ENCODE measurements around the gene PPM1K. TPM values are rescaled to one million over a fixed set of nuclear protein-coding genes. Genes with fewer than 3 reads are reported as not detected.

The PPM1K gene
- total and polyA plus RNA-seq, 2 experiments from 2014 or later, result 9.1 to 12.0 TPM

DNA sequence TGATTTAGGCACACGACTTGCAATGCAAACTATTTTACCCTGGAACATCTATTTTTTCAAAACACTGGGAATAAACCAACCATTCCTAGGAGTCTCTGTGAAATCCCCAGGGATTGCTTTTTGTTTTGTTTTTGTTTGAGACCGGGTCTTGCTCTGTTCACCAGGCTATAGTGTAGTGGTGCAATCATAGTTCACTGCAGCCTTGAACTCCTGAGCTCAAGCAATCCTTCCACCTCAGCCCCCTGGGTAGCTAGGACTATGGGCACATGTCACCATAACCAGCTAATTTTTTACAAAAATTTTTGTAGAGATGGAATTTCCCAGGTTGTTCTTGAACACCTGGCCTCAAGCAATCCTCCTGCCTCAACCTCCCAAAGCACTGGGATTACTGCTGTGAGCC, 37.8 kb downstream of the PPM1K start:
- no peaks in the 10 kb centered on the region for H3K9me3 Mint-ChIP-seq
- DNase-seq (ENCODE audit: low spot score) (no peak), ATAC-seq (no peak)
- no peaks in the 10 kb centered on the region for H3K4me1 ChIP-seq (ENCODE audit: insufficient read depth)
- H3K27ac ChIP-seq (ENCODE audit: low read depth), result no peak overlapping the region
- TF ChIP-seq ZNF331 (CRISPR knock-in tag; IDR thresholded peaks at IDR 0.05; ENCODE audit: low read depth) (no peak), POLR2AphosphoS5 (IDR thresholded peaks at IDR 0.05; ENCODE audit: low read depth) (no peak), STAT1 (IDR thresholded peaks at IDR 0.05; ENCODE audit: unreplicated experiment) (no peak), NANOG (IDR thresholded peaks at IDR 0.05; ENCODE audit: borderline replicate concordance) (no peak), ZNF114 (CRISPR knock-in tag; IDR thresholded peaks at IDR 0.05) (no peak), EZH2 (IDR thresholded peaks at IDR 0.05; ENCODE audit: low read depth, unreplicated experiment) (no peak), EZH2phosphoT487 (IDR thresholded peaks at IDR 0.05; ENCODE audit: unreplicated experiment) (no peak), JUNB (IDR thresholded peaks at IDR 0.05; ENCODE audit: unreplicated experiment) (no peak), CREB1 (CRISPR knock-in tag; IDR thresholded peaks at IDR 0.05; ENCODE audit: low read depth) (no peak)
- TF ChIP-seq, protein P1, sequence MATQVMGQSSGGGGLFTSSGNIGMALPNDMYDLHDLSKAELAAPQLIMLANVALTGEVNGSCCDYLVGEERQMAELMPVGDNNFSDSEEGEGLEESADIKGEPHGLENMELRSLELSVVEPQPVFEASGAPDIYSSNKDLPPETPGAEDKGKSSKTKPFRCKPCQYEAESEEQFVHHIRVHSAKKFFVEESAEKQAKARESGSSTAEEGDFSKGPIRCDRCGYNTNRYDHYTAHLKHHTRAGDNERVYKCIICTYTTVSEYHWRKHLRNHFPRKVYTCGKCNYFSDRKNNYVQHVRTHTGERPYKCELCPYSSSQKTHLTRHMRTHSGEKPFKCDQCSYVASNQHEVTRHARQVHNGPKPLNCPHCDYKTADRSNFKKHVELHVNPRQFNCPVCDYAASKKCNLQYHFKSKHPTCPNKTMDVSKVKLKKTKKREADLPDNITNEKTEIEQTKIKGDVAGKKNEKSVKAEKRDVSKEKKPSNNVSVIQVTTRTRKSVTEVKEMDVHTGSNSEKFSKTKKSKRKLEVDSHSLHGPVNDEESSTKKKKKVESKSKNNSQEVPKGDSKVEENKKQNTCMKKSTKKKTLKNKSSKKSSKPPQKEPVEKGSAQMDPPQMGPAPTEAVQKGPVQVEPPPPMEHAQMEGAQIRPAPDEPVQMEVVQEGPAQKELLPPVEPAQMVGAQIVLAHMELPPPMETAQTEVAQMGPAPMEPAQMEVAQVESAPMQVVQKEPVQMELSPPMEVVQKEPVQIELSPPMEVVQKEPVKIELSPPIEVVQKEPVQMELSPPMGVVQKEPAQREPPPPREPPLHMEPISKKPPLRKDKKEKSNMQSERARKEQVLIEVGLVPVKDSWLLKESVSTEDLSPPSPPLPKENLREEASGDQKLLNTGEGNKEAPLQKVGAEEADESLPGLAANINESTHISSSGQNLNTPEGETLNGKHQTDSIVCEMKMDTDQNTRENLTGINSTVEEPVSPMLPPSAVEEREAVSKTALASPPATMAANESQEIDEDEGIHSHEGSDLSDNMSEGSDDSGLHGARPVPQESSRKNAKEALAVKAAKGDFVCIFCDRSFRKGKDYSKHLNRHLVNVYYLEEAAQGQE (IDR thresholded peaks at IDR 0.05; ENCODE audit: unreplicated experiment), result no peak
- TF ChIP-seq, protein P2, sequence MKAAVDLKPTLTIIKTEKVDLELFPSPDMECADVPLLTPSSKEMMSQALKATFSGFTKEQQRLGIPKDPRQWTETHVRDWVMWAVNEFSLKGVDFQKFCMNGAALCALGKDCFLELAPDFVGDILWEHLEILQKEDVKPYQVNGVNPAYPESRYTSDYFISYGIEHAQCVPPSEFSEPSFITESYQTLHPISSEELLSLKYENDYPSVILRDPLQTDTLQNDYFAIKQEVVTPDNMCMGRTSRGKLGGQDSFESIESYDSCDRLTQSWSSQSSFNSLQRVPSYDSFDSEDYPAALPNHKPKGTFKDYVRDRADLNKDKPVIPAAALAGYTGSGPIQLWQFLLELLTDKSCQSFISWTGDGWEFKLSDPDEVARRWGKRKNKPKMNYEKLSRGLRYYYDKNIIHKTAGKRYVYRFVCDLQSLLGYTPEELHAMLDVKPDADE (IDR thresholded peaks at IDR 0.05), result no peak
- TF ChIP-seq, protein P3, sequence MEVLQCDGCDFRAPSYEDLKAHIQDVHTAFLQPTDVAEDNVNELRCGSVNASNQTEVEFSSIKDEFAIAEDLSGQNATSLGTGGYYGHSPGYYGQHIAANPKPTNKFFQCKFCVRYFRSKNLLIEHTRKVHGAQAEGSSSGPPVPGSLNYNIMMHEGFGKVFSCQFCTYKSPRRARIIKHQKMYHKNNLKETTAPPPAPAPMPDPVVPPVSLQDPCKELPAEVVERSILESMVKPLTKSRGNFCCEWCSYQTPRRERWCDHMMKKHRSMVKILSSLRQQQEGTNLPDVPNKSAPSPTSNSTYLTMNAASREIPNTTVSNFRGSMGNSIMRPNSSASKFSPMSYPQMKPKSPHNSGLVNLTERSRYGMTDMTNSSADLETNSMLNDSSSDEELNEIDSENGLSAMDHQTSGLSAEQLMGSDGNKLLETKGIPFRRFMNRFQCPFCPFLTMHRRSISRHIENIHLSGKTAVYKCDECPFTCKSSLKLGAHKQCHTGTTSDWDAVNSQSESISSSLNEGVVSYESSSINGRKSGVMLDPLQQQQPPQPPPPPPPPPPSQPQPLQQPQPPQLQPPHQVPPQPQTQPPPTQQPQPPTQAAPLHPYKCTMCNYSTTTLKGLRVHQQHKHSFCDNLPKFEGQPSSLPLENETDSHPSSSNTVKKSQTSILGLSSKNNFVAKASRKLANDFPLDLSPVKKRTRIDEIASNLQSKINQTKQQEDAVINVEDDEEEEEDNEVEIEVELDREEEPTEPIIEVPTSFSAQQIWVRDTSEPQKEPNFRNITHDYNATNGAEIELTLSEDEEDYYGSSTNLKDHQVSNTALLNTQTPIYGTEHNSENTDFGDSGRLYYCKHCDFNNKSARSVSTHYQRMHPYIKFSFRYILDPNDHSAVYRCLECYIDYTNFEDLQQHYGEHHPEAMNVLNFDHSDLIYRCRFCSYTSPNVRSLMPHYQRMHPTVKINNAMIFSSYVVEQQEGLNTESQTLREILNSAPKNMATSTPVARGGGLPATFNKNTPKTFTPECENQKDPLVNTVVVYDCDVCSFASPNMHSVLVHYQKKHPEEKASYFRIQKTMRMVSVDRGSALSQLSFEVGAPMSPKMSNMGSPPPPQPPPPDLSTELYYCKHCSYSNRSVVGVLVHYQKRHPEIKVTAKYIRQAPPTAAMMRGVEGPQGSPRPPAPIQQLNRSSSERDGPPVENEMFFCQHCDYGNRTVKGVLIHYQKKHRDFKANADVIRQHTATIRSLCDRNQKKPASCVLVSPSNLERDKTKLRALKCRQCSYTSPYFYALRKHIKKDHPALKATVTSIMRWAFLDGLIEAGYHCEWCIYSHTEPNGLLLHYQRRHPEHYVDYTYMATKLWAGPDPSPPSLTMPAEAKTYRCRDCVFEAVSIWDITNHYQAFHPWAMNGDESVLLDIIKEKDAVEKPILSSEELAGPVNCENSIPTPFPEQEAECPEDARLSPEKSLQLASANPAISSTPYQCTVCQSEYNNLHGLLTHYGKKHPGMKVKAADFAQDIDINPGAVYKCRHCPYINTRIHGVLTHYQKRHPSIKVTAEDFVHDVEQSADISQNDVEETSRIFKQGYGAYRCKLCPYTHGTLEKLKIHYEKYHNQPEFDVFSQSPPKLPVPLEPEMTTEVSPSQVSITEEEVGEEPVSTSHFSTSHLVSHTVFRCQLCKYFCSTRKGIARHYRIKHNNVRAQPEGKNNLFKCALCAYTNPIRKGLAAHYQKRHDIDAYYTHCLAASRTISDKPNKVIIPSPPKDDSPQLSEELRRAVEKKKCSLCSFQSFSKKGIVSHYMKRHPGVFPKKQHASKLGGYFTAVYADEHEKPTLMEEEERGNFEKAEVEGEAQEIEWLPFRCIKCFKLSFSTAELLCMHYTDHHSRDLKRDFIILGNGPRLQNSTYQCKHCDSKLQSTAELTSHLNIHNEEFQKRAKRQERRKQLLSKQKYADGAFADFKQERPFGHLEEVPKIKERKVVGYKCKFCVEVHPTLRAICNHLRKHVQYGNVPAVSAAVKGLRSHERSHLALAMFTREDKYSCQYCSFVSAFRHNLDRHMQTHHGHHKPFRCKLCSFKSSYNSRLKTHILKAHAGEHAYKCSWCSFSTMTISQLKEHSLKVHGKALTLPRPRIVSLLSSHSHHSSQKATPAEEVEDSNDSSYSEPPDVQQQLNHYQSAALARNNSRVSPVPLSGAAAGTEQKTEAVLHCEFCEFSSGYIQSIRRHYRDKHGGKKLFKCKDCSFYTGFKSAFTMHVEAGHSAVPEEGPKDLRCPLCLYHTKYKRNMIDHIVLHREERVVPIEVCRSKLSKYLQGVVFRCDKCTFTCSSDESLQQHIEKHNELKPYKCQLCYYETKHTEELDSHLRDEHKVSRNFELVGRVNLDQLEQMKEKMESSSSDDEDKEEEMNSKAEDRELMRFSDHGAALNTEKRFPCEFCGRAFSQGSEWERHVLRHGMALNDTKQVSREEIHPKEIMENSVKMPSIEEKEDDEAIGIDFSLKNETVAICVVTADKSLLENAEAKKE (CRISPR knock-in tag; IDR thresholded peaks at IDR 0.05), result no peak
- TF ChIP-seq, protein P4, sequence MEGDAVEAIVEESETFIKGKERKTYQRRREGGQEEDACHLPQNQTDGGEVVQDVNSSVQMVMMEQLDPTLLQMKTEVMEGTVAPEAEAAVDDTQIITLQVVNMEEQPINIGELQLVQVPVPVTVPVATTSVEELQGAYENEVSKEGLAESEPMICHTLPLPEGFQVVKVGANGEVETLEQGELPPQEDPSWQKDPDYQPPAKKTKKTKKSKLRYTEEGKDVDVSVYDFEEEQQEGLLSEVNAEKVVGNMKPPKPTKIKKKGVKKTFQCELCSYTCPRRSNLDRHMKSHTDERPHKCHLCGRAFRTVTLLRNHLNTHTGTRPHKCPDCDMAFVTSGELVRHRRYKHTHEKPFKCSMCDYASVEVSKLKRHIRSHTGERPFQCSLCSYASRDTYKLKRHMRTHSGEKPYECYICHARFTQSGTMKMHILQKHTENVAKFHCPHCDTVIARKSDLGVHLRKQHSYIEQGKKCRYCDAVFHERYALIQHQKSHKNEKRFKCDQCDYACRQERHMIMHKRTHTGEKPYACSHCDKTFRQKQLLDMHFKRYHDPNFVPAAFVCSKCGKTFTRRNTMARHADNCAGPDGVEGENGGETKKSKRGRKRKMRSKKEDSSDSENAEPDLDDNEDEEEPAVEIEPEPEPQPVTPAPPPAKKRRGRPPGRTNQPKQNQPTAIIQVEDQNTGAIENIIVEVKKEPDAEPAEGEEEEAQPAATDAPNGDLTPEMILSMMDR (conservative IDR thresholded peaks at IDR 0.05; ENCODE audit: low read depth in 2 of 2), result no peak
- H3K27me3 ChIP-seq (ENCODE audit: insufficient read depth), result no peaks in the 10 kb centered on the region
- H3K79me2 ChIP-seq (replicated peaks; ENCODE audit: insufficient read depth), result no peaks in the 10 kb centered on the region
- no peak overlapping the region for H2AFZ ChIP-seq
- peaks cover 3% of the 10 kb centered on the region; the same call in 1 of the 3 replicates for H3K4me1 Mint-ChIP-seq
- H3F3A ChIP-seq (replicated peaks; ENCODE audit: low read depth), result no peaks in the 10 kb centered on the region
- no peak overlapping the region for H3K27ac Mint-ChIP-seq
- H3K9me2 ChIP-seq (ENCODE audit: insufficient read depth), result no peaks in the 10 kb centered on the region
- no peaks in the 10 kb centered on the region for H4K20me1 ChIP-seq (replicated peaks; ENCODE audit: insufficient read depth)
- peaks cover 1% of the 10 kb centered on the region for H3K27me3 Mint-ChIP-seq (ENCODE audit: insufficient read depth, low read depth, poor library complexity)
- no peaks in the 10 kb centered on the region for H3K36me3 Mint-ChIP-seq (ENCODE audit: low read depth)
- no peak overlapping the region for H3K4me2 ChIP-seq
- no peak overlapping the region for H3K4me3 Mint-ChIP-seq
- no peak overlapping the region for H3K4me3 ChIP-seq
- H3K36me3 ChIP-seq (ENCODE audit: insufficient read depth), result no peaks in the 10 kb centered on the region

All from GM23338 (cell line).